Astrocyte (in vitro differentiated cells and primary cell): ENCODE measurements around the gene FAM234A. TPM values are rescaled to one million over a fixed set of nuclear protein-coding genes. Genes with fewer than 3 reads are reported as not detected.

Experiments
- DNase-seq: peaks from one replicate; pipeline ENCODE4 v3.0.0-alpha.2; 2010; ENCODE audit warnings: low read depth
- FAIRE-seq: peaks from 2 replicates; lab custom pipeline; 2011; peaks lifted over from hg19 to GRCh38; lab: Jason Lieb, UNC
- H2AFZ ChIP-seq: 2 replicates; pipeline ENCODE4 v1.6.0; 2012; ENCODE audit warnings: low read depth, low read length, inconsistent platforms
- H3K27ac ChIP-seq: 2 replicates; pipeline ENCODE4 v1.5.1; 2011; ENCODE audit warnings: low read depth, low read length, inconsistent platforms
- H3K27me3 ChIP-seq: 2 replicates; pipeline ENCODE4 v1.6.0; 2011; ENCODE audit warnings: low read length, inconsistent platforms; ENCODE audit not compliant: insufficient read depth
- H3K36me3 ChIP-seq: 2 replicates; pipeline ENCODE4 v1.5.1; 2011; ENCODE audit warnings: low read length, inconsistent platforms; ENCODE audit not compliant: insufficient read depth
- H3K4me1 ChIP-seq: 2 replicates; pipeline ENCODE4 v1.5.1; 2011; ENCODE audit warnings: low read length, inconsistent platforms; ENCODE audit not compliant: insufficient read depth
- H3K4me2 ChIP-seq: 2 replicates; pipeline ENCODE4 v1.6.0; 2012; ENCODE audit warnings: low read length, inconsistent platforms
- H3K4me3 ChIP-seq: 2 replicates; pipeline ENCODE4 v1.5.1; 2011; ENCODE audit warnings: low read depth, mild to moderate bottlenecking, low read length, inconsistent platforms; ENCODE audit not compliant: insufficient read depth
- H3K79me2 ChIP-seq: 2 replicates; pipeline ENCODE4 v1.6.0; 2012; ENCODE audit warnings: mild to moderate bottlenecking, low read length, inconsistent platforms; ENCODE audit not compliant: insufficient read depth
- H3K9ac ChIP-seq: 2 replicates; pipeline ENCODE4 v1.6.0; 2012; ENCODE audit warnings: mild to moderate bottlenecking, low read length, inconsistent platforms
- H3K9me3 ChIP-seq: 2 replicates; pipeline ENCODE4 v1.5.1; 2012; ENCODE audit warnings: low read depth, mild to moderate bottlenecking, low read length, inconsistent platforms; ENCODE audit not compliant: insufficient read depth
- H4K20me1 ChIP-seq: 2 replicates; pipeline ENCODE4 v1.6.0; 2012; ENCODE audit warnings: low read length, inconsistent platforms; ENCODE audit not compliant: insufficient read depth
- H3K27ac Mint-ChIP-seq: one replicate; pipeline ENCODE4 v1.8.0; 2021; ENCODE audit warnings: mild to moderate bottlenecking, mixed read lengths; ENCODE audit not compliant: unreplicated experiment
- H3K27me3 Mint-ChIP-seq: one replicate; pipeline ENCODE4 v1.8.0; 2021; ENCODE audit warnings: low read depth, mixed read lengths; ENCODE audit not compliant: unreplicated experiment
- H3K36me3 Mint-ChIP-seq: one replicate; pipeline ENCODE4 v1.8.0; 2021; ENCODE audit warnings: low read depth, mixed read lengths; ENCODE audit not compliant: unreplicated experiment
- H3K4me1 Mint-ChIP-seq: one replicate; pipeline ENCODE4 v1.8.0; 2021; ENCODE audit warnings: low read depth, mixed read lengths; ENCODE audit not compliant: unreplicated experiment
- H3K4me3 Mint-ChIP-seq: one replicate; pipeline ENCODE4 v1.8.0; 2021; ENCODE audit warnings: mild to moderate bottlenecking, moderate library complexity, mixed read lengths; ENCODE audit not compliant: unreplicated experiment
- H3K9me3 Mint-ChIP-seq: one replicate; pipeline ENCODE4 v1.8.0; 2021; ENCODE audit warnings: mild to moderate bottlenecking, mixed read lengths; ENCODE audit not compliant: unreplicated experiment
- CTCF ChIP-seq: IDR thresholded peaks from 2 replicates; pipeline ENCODE4 v1.5.1; 2011; ENCODE audit warnings: low read depth, mild to moderate bottlenecking, inconsistent platforms, low read length, moderate library complexity; ENCODE audit not compliant: insufficient read depth
- EZH2 ChIP-seq: IDR thresholded peaks from 2 replicates; pipeline ENCODE4 v1.6.1; 2012; ENCODE audit warnings: mild to moderate bottlenecking, low read length, inconsistent platforms; ENCODE audit not compliant: insufficient read depth
- total RNA-seq: library from RNA; stranded (reverse); gene quantifications from 2 replicates; pipeline ENCODE4 v1.2.1, GENCODE V29; 2021

FAM234A gene
- total RNA-seq, 1 donor from 2014 or later: 70.8 TPM

- DNase-seq (no peak), FAIRE-seq (no peak)
- no peaks in the 10 kb centered on the region for H3K4me1 Mint-ChIP-seq
- no peak overlapping the region for H3K9ac ChIP-seq
- H3K36me3 ChIP-seq: no peaks in the 10 kb centered on the region
- H3K4me2 ChIP-seq: peak overlapping the region; percentile 71
- H3K27ac ChIP-seq: no peak overlapping the region
- no peak overlapping the region for H3K27ac Mint-ChIP-seq
- H3K27me3 Mint-ChIP-seq: peaks cover 13% of the 10 kb centered on the region
- no peak overlapping the region for H3K4me3 ChIP-seq
- H3K4me3 Mint-ChIP-seq: no peak overlapping the region
- H3K79me2 ChIP-seq: no peaks in the 10 kb centered on the region
- TF ChIP-seq CTCF: no peak
- peak; percentile 19 for TF ChIP-seq EZH2
- no peaks in the 10 kb centered on the region for H3K9me3 Mint-ChIP-seq
- peaks cover 4% of the 10 kb centered on the region for H4K20me1 ChIP-seq
- no peak overlapping the region for H2AFZ ChIP-seq
- peaks cover 7% of the 10 kb centered on the region for H3K27me3 ChIP-seq
- no peaks in the 10 kb centered on the region for H3K4me1 ChIP-seq
- H3K9me3 ChIP-seq: no peaks in the 10 kb centered on the region
- no peaks in the 10 kb centered on the region for H3K36me3 Mint-ChIP-seq
These were observed 46.5 kb downstream of the FAM234A start for GRCh38 chr16:280991-281659.

GRCh38 chr16:281660-282255 lies 47.1 kb downstream of the FAM234A start:
- FAIRE-seq (no peak), DNase-seq (no peak)
- Histone ChIP-seq H3K4me2 (no peak overlapping the region), H3K36me3 (no peaks in the 10 kb centered on the region), H3K9me3 (no peaks in the 10 kb centered on the region), H3K4me1 (no peaks in the 10 kb centered on the region), H3K27ac (no peak overlapping the region), H2AFZ (no peak overlapping the region), H3K27me3 (peaks cover 7% of the 10 kb centered on the region), H3K9ac (no peak overlapping the region), H4K20me1 (peaks cover 4% of the 10 kb centered on the region), H3K79me2 (no peaks in the 10 kb centered on the region), H3K4me3 (no peak overlapping the region)
- no peak for TF ChIP-seq EZH2
- TF ChIP-seq CTCF: no peak
- Mint-ChIP-seq H3K4me1 (no peaks in the 10 kb centered on the region), H3K4me3 (no peak overlapping the region), H3K27ac (no peak overlapping the region), H3K9me3 (no peaks in the 10 kb centered on the region), H3K36me3 (no peaks in the 10 kb centered on the region), H3K27me3 (peaks cover 10% of the 10 kb centered on the region)

GRCh38 chr16:282491-282890 lies 47.9 kb downstream of the FAM234A start:
- no peak for DNase-seq
- no peaks in the 10 kb centered on the region for H3K9me3 Mint-ChIP-seq
- no peaks in the 10 kb centered on the region for H3K9me3 ChIP-seq
- H2AFZ ChIP-seq: no peak overlapping the region
- peaks cover 4% of the 10 kb centered on the region for H4K20me1 ChIP-seq
- no peak for TF ChIP-seq CTCF
- TF ChIP-seq EZH2: no peak
- H3K36me3 Mint-ChIP-seq: no peaks in the 10 kb centered on the region
- H3K36me3 ChIP-seq: no peaks in the 10 kb centered on the region
- peaks cover 5% of the 10 kb centered on the region for H3K27me3 Mint-ChIP-seq
- H3K4me2 ChIP-seq: no peak overlapping the region
- no peak overlapping the region for H3K27ac Mint-ChIP-seq
- H3K4me1 Mint-ChIP-seq: no peaks in the 10 kb centered on the region
- no peak for FAIRE-seq
- no peak overlapping the region for H3K4me3 Mint-ChIP-seq
- peaks cover 7% of the 10 kb centered on the region for H3K27me3 ChIP-seq
- no peaks in the 10 kb centered on the region for H3K4me1 ChIP-seq
- H3K9ac ChIP-seq: no peak overlapping the region
- no peak overlapping the region for H3K4me3 ChIP-seq
- no peak overlapping the region for H3K27ac ChIP-seq
- H3K79me2 ChIP-seq: no peaks in the 10 kb centered on the region
